GM21737 (cell line): Measurements from ENCODE around the gene LNX2.

Source experiments
- ATAC-seq: cut with Tn5 transposase; IDR thresholded peaks from one replicate; pipeline ENCODE4 v1.9.1; 2021; ENCODE audit warnings: mild to moderate bottlenecking, moderate library complexity; ENCODE audit not compliant: unreplicated experiment

Gene LNX2

DNA sequence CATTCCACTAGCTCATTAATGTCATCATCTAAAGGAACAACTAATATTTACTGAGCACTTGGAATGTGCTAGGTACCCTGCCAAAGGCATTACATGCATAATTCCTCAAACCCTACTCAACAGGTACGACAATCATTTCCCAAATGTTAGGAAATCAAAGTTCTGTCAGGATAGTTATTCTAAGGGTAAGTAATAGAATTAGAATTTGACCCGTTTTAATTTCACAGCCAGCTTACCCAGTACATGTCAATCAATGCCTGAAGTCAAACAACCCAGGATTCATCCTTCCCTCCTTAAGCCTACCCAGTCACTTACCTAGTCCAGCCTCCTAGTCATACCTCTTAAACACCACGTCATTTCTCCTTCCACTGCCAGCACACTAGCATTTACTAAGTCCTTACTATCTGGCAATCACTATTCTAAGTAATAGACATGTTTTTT lies 2.4 kb downstream of the LNX2 start:
- no peak for ATAC-seq

DNA sequence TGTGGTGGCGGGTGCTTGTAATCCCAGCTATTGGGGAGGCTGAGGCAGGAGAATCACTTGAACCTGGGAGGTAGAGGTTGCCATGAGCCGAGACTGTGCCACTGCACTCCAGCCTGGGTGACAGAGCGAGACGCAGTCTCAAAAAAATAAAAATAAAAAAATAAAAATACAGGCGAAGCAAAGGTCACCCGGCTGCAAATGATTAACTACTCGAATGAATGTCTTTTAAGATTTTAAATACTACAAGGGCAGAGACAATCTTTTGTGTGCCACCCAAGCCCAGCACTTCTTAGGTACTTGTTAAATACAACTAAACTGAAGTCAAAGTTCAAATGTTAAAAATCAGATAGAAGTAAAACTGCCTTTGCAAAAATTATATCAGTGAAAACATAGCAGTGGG lies 6.7 kb downstream of the LNX2 start:
- ATAC-seq = no peak

DNA sequence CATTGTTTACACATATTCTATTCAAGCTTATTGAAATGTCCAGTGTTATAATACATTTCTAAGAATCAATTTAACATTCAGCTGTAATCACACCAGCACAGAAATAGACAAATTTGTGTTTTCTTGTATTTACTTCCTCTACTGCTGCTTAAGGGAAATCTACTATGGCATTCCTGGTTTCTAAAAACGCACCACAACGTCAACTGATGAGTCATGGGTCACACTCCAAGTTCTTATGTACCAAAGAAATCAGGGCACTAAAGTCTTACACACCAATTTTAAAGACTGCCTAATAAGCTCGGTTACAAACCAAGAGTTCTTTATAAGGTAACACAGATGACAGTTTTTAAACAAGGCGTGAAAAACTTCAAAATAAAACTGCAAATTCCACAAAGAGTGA lies 13.2 kb downstream of the LNX2 start:
- ATAC-seq = no peak

DNA sequence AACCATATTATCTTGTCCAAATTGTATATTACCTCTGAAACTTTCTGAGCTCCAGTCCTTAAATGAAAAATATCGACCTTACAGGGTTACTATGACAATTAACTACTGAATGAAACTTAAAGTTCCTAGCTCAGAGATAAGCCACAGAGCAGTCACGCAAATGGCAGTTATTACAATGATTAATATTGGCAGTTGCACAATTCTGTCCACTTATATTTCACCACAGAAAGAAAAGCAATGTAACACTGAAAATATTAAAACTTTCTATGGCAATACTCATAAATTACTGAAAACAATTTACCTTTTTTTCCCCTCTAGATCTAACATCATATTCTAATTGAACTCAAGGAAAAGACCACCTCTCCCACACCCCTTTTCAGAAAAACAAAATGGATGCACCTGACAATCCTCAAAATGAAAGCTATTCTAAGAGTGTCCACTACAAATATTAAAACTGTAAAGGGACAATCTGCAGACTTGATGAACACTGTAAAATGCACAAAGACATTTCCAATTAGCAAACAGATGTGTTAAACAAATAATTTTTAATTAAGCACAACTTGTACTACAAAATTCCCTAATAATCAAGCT lies 14.6 kb downstream of the LNX2 start:
- ATAC-seq = no peak

DNA sequence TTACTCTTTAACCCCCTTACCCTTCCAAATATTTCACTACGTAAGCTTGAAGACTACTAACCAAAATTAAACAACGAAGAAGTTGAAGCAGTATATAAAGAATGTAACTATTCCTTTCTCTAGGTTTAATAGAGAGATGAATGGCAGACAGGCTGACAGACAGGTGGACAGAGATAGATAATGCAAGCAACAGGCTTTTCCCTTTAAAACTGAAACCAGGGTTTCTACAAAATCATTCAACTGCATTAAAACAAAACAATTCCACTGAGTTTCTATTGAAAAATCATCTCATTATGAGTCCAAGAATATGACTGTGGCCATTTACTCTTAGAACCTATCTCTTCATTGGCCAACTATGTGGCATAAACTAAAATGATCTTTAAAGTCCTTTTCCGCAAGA lies 15.2 kb downstream of the LNX2 start:
- ATAC-seq = no peak

DNA sequence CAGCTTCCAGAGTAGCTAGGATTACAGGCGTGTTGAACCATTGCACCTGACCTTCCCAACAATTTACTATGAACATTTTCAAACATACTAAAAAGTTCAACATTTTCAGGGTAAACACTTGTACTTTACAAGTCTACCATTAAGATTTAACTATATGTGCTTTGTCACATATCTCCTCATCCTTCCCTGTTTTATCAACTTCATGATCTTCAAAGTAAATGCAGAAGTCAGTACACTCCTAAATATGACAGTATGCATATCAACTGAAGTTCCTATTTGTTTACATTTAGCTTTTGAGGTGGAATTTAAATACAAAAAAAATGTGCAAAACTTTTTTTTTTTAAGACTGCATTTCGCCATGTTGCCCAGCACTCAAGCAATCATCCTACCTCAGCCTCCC lies 18.5 kb downstream of the LNX2 start:
- no peak for ATAC-seq

DNA sequence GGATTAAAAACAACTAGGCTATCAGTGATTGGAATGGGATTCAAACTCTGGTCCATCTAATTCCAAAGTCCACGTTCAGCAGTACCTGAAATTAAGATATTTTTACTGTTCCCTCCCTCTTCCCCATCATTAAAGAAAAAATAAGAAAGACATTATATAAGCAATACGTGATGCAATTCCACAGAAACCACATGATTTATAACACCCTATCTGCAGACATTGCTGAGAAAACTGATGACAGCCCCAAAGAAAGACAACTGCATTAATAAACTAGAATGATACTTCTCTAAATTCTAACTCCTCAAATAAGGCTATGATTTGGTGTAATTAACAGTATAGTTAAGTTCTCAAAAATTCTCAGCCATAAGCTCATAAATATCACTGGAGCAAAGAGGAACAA lies 19.1 kb downstream of the LNX2 start:
- no peak for ATAC-seq

DNA sequence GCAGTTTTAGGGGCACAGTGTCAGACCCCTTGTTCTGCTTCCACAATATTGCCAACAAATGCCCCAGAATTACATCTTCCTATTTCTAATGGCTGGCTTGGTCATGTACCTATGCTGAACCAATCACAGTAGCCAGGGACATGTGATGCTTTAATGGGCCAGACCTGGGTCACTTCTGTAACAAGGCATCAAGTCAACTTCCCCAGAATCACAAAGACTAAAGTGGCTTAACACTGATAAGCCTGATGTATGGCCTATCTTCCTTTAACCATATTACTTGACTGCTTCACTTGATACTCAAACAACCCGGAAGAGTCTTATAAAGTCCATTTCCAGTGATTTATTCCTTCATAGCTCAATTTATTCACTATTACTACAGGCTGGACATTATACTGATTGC lies 19.6 kb downstream of the LNX2 start:
- no peak for ATAC-seq

DNA sequence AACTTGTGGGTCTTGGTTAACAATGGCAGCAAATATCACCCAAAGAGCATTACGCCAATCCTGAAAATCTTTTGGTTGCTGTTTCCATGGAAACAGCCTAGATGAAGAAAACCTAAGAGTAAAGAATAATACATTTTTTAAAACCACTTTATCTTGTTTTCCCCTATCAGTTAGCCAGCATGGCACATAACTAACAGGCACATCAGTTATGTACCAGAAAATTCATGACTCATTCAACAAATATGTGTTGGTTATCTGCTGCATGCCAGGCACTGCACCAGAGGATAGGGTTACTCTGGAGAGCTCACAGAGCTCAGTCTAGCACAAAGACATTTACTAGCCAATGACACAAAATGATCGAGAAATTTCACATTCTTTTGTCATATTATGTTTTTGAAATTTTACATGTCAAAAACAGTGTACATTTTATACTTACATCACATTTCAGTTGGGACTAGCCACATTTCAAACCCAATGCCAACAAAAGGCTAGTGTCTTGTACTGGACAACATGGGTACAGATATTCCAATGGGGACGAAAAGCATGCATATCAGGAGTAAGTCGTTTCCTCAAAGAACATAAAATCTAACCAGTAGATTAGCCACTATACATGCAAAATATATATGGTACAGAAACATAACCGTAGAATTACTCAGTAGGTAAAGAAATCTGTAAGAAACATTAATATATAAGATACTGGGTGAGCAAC lies 20.3 kb downstream of the LNX2 start:
- ATAC-seq = no peak

DNA sequence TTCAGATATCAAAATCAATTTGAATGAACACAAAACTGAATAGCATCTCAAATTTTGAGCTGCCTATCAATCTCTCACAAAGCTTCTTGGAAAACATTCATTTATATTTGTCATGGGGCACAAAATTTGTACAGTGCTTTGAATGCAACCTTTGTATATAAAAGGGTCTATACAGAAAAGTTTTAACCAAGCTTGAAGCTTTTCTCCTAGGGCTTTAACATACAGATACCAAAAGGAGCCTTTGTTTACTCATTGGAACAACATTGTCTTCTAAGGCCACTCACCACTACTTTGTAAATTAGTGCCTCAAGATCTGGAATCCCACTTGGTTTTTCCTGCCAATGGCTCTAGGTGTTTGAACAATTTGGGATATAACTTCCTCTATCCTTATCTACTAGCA lies 21.2 kb downstream of the LNX2 start:
- no peak for ATAC-seq

DNA sequence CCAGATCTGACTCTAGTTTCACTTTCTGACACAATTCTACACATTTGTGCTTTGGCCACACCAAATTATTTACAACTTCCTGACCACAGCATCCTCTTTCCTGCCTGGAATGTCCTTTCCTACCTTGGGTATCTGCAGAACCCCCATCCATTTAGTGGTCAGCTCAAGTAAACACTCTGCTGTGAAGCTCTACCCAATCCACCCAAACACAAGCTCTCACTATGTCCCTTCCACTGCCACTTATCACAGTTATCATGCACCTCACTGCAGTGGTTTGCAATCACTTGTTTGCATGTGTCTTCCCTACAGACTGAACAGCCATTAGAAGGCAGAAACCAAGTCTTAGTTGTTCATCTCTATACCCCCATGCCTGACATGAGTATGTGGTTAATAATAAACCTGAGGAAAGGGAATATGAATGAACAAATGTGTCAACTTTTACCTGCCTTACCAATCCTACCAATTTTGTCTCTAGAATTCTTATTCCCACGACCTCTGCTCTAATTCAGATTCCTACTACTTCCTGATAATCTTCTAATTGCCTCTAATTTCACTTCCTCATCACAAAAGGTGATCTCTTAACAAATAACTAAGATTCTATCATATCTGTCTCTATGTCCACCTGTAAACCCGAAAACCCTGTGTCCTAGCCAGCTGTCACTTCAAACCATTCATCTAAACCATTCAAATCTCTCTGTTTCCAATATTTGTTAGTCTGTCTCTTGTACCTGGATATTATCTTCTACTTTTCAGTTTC lies 25.1 kb downstream of the LNX2 start:
- no peak for ATAC-seq

DNA sequence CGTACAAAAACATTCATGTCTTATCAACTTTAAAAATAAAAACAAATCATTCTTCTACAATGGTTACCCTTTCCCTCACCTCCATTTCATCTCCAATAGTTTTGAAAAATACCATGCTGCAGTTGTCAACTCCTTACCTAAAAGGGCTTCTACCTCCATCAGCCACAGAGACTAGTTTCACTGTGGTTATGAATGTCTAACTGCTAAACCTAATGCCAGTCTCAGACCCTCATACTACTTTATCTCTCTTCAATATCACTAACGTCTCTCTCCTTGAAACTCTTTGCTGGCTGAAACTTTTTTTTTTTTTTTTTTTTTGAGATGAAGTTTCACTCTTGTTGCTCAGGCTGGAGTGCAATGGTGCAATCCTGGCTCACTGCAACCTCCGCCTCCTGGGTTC lies 27.1 kb downstream of the LNX2 start:
- ATAC-seq = no peak

DNA sequence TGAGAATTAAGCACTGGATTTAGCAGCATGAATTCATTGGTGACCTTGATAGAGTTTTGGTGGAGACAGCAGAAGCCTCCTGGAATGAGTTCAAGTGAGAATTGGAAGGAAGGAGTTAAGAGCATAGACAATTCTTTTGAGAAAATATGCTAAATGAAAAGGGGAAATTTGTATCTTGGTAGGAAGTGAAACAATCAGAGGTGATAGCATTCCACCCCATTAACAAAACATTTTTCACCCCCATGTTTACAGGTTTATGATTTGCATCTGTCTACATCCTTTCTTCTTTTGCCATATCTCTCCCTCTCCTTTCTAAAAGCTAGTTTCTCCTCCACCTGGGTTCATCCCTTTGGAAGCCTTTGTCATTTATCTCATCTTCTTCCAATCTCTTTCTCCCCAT lies 27.5 kb downstream of the LNX2 start:
- no peak for ATAC-seq

DNA sequence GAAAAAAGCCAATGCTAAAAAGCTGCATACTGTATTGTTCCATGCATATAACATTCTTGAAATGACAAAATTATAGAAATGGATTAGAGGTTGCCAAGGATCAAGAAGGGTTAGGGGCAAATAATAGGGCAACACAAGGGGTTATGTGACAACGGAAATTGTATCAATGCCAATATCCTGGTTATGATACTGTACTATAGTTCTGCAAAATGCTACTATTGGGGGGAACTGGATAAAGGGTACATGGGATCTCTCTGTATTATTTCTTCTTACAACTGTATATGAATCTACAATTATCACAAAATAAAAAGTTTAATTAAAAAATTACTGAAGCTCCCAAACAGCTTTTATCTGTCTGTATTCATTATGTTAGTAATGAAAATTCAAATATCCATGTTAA lies 31.9 kb downstream of the LNX2 start:
- no peak for ATAC-seq

DNA sequence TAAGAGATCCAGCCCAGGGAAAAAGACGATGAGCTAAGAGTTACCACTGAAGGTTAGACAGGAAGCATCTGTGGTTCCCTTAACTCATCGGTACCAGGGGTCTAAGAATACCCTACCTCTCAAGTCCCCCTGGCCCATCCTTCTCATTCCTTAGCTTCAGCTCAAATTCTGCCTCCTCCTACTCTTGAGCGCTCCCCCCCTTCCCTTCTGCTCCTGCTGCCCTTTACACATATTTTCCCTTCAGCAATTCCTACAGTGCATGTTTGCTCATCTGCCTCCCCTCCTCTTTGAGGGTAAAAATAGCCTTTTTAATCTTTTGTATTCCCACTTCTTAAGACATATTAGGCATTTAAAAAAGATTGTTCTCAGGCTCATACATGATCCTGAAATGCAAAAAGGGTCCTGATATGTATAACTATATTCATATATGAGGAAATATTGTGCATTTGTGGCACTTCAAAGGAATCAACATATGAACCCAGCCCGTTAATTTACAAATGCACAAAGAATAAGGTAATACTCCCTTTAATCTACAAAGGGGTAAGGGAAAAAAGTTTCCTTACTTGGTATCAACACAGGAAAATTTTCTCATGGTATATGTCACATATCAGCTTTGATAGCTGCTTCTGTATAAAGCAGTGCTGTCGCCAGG lies 33.1 kb downstream of the LNX2 start:
- ATAC-seq = no peak

DNA sequence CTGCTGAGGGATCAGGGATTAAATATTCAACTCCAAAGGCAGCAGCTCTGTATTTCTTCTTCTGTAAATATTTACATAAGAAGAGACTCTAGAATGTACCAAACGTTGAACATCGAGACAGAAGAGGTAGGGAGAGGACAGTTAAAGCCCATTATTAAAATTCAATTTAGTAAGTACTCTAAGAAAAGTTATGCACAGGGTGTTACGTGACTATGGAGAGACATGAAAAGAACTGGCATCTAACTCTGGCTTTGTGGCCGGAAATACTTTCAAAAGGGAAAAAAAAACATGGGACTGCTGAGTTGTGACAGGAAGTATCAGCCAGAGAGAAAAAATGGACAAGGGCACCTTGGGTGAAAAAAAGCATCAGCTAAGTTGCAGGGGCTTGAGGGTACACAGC lies 36.7 kb downstream of the LNX2 start:
- ATAC-seq = no peak

DNA sequence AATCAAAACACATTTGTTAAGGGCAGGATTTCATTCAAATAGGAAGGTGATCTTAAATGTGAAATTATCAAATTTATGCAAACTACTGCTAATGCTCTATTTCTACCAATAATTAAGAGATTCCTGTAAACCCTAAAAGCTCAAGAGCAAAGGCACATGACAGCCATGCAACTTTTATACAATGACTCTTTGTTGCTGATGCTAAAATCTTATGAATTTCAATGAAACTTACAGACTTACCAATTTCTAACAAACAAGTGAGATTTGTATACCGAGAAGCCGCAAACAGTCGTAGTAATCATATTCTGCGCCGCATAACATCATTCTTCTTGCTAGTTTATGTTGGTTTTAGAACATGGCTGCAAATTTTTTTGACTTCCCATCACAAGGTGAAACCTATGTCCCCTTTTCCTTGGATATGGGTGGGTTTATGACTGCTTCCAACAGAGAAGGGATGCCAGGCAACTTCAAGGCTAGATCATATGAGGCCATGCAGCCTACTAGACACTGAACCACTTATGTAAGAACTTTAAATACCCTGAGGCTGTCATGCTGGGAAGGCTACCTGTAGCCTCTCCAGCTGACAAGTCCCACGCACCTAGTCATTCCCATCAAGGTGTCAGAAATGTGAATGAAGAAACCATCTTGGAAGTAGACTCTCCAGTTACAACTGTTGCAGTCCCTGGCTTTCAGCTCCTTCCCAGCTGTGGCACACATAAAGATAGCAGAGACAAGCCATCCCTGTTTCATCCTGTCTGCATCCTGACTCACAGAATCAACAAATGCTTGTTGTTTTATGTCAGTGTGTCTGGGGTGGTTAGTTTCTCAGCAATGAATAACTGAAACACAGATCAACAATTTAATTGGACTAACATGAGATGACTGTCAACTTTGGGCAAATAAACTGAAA lies 42.0 kb downstream of the LNX2 start:
- no peak for ATAC-seq

DNA sequence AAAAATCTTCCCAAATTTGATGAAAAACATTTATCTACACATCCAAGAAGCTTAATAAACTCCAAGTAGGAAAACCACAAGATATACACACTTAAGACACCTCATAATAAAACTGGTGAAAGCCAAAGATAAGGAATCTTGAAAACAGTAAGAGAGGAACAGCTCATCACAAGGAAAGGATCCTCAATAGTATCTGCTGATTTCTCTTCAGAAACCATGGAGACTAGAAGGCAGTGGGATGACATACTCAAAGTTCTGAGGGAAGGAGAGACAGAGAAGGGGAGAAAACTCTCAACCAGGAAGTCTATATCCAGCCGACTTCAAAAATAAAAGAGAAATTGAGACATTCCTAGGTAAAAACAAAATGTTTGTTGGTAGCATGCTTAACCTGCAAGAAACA lies 45.7 kb downstream of the LNX2 start:
- ATAC-seq = no peak

DNA sequence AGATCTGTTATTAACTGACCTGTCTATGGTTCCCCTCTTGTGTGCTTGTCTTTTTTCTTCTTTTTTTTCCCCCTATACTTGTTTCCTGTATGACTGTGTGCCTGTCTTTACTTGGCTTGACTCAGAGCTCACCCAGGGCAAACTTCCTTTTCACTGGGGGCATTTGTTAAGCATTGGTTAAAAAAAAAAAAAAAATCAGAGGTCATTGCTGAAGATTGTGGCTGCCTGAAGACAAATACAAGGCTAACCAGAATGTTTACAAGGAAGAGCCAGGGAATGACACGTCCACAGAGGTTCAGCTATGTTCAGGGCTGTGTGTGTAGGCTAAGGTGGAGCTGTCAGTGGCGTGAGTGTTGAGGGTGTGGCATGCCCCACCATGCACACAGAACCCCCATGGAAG lies 47.1 kb downstream of the LNX2 start:
- no peak for ATAC-seq

DNA sequence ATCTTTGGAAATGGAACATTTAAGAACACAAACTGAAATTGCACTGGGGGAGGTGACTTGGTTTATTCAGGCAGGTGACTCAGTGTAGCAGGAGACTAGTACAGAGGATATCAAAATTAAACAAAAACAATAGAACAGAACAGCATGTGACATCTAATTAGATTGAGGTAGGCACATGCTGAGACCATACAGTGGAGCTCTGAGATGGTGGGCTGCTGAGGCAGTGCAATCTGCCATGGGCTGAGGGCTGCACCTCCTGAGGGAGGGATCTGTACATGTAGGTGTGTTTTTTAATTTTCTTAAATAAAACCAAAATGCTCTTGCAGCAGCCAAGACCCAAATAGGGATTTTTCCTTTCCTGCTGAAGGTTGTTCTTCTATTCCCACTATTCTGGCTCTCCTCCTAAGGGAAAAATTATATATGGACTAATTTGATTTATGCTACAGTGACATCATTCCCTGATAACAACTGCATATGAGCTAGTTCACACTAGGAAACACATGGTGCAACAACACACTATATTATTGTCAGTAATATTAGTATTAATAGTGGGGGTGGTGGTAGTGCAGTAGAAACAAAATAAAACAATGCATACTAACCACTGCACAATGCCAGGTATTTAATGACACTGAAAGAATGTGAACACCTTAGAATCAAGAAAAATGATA lies 48.0 kb downstream of the LNX2 start:
- ATAC-seq = no peak
